ENCODE data around the gene CEND1. TPM values are rescaled to one million over a fixed set of nuclear protein-coding genes. Genes with fewer than 3 reads are reported as not detected.

The CEND1 gene
- total RNA-seq, 1 experiment from 2014 or later, result 2.7 TPM

DNA sequence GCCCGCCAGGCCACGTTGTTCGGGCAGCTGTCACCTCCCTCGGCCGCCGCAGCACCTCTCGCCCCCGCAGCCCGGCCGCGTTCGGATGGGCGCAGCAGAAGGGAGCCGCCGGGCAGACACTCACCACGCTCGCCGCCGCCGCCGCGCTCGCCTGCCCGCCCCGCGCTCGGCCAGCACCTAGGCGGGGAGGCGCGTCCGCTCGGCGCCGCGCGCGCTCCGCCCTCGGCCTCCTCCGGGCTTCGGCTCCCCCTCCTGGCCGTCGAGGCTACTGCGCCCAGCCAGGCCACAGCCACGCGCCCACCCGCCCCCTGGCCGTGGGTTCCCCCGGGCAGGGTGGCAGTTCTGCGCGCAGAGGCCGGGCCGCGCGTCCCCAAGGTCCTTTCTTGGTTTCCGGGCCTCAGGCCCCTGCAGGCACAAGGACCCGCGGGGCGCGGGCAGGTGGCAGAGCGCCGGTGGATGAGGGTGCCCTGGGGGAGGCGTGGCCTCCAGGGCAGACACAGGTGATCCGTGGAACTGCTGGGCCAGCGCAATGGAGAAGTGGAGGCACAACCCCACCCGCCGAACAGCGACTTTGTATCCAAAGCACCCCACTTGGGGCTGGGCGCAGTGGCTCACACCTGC is 8.3 kb upstream of the CEND1 start, which contains the start of gene SLC25A22 (continued):
- TF ChIP-seq SMAD4 (CRISPR knock-in tag; IDR thresholded peaks at IDR 0.05) (no peak), FOXP1 (CRISPR knock-in tag; IDR thresholded peaks at IDR 0.05; ENCODE audit: borderline replicate concordance) (peak; percentile 71; the same call in 1 of the 2 replicates), TP53 (CRISPR knock-in tag; IDR thresholded peaks at IDR 0.05) (peak; percentile 81; the same call in 1 of the 2 replicates), MLX (CRISPR knock-in tag; IDR thresholded peaks at IDR 0.05) (no peak), TCF7 (CRISPR knock-in tag; IDR thresholded peaks at IDR 0.05; ENCODE audit: low read depth) (peak; percentile 68; the same call in 1 of the 2 replicates), ZNF423 (CRISPR knock-in tag; IDR thresholded peaks at IDR 0.05) (no peak), TEAD4 (CRISPR knock-in tag; IDR thresholded peaks at IDR 0.05) (no peak), HMGXB4 (CRISPR knock-in tag; IDR thresholded peaks at IDR 0.05) (peak; percentile 90), NFYB (CRISPR knock-in tag; conservative IDR thresholded peaks at IDR 0.05; ENCODE audit: low read depth) (no peak), FOXJ3 (CRISPR knock-in tag; IDR thresholded peaks at IDR 0.05; ENCODE audit: borderline replicate concordance) (no peak), GRHL2 (CRISPR knock-in tag; IDR thresholded peaks at IDR 0.05; ENCODE audit: insufficient replicate concordance, severe bottlenecking) (no peak), IRF1 (CRISPR knock-in tag; IDR thresholded peaks at IDR 0.05) (no peak), CREB1 (CRISPR knock-in tag; IDR thresholded peaks at IDR 0.05) (no peak), GABPB1 (CRISPR knock-in tag; IDR thresholded peaks at IDR 0.05) (no peak), OVOL2 (CRISPR knock-in tag; IDR thresholded peaks at IDR 0.05; ENCODE audit: borderline replicate concordance) (no peak), E2F4 (CRISPR knock-in tag; IDR thresholded peaks at IDR 0.05; ENCODE audit: borderline replicate concordance, low read depth) (no peak), NR3C1 (CRISPR knock-in tag; conservative IDR thresholded peaks at IDR 0.05; ENCODE audit: low read depth) (no peak), NFE2L1 (CRISPR knock-in tag; IDR thresholded peaks at IDR 0.05) (no peak), CBFB (CRISPR knock-in tag; IDR thresholded peaks at IDR 0.05; ENCODE audit: low read depth) (0 out of 2 replicates have a peak, but pooled peaks have one; percentile 46), HMGA2 (CRISPR knock-in tag; IDR thresholded peaks at IDR 0.05) (no peak), GTF2I (CRISPR knock-in tag; conservative IDR thresholded peaks at IDR 0.05) (no peak), ZNF138 (CRISPR knock-in tag; conservative IDR thresholded peaks at IDR 0.05) (no peak), PRDM15 (CRISPR knock-in tag; IDR thresholded peaks at IDR 0.05) (no peak), KAT7 (CRISPR knock-in tag; IDR thresholded peaks at IDR 0.05; ENCODE audit: borderline replicate concordance) (no peak)
- TF ChIP-seq, protein P1, sequence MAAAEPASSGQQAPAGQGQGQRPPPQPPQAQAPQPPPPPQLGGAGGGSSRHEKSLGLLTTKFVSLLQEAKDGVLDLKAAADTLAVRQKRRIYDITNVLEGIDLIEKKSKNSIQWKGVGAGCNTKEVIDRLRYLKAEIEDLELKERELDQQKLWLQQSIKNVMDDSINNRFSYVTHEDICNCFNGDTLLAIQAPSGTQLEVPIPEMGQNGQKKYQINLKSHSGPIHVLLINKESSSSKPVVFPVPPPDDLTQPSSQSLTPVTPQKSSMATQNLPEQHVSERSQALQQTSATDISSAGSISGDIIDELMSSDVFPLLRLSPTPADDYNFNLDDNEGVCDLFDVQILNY (CRISPR knock-in tag; IDR thresholded peaks at IDR 0.05), result no peak; the same call in 1 of the 2 replicates
- TF ChIP-seq, protein P2, sequence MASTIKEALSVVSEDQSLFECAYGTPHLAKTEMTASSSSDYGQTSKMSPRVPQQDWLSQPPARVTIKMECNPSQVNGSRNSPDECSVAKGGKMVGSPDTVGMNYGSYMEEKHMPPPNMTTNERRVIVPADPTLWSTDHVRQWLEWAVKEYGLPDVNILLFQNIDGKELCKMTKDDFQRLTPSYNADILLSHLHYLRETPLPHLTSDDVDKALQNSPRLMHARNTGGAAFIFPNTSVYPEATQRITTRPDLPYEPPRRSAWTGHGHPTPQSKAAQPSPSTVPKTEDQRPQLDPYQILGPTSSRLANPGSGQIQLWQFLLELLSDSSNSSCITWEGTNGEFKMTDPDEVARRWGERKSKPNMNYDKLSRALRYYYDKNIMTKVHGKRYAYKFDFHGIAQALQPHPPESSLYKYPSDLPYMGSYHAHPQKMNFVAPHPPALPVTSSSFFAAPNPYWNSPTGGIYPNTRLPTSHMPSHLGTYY (CRISPR knock-in tag; IDR thresholded peaks at IDR 0.05), result no peak
- TF ChIP-seq, protein P3, sequence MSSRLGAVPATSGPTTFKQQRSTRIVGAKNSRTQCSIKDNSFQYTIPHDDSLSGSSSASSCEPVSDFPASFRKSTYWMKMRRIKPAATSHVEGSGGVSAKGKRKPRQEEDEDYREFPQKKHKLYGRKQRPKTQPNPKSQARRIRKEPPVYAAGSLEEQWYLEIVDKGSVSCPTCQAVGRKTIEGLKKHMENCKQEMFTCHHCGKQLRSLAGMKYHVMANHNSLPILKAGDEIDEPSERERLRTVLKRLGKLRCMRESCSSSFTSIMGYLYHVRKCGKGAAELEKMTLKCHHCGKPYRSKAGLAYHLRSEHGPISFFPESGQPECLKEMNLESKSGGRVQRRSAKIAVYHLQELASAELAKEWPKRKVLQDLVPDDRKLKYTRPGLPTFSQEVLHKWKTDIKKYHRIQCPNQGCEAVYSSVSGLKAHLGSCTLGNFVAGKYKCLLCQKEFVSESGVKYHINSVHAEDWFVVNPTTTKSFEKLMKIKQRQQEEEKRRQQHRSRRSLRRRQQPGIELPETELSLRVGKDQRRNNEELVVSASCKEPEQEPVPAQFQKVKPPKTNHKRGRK (CRISPR knock-in tag; IDR thresholded peaks at IDR 0.05; ENCODE audit: borderline replicate concordance), result no peak

Measured in WTC11 (cell line).